Osteoblast (primary cell): ENCODE results near the gene TARBP2. TPM values are rescaled to one million over a fixed set of nuclear protein-coding genes. Genes with fewer than 3 reads are reported as not detected.

Experiments
- DNase-seq: peaks from one replicate; pipeline ENCODE4 v3.0.0; 2011; ENCODE audit warnings: low spot score, mixed read lengths; ENCODE audit not compliant: insufficient read length; ENCODE audit errors: missing footprints
- H2AFZ ChIP-seq: 2 replicates; pipeline ENCODE4 v1.6.0; 2011; ENCODE audit warnings: mild to moderate bottlenecking, low read length
- H3K27ac ChIP-seq: 2 replicates; pipeline ENCODE4 v1.5.1; 2011; ENCODE audit warnings: mild to moderate bottlenecking, low read depth, low read length, moderate library complexity
- H3K27me3 ChIP-seq: 2 replicates; pipeline ENCODE4 v1.6.0; 2012; ENCODE audit warnings: mild to moderate bottlenecking, control low read depth, inconsistent platforms, low read length, moderate library complexity; ENCODE audit not compliant: insufficient read depth
- H3K36me3 ChIP-seq: 2 replicates; pipeline ENCODE4 v1.5.1; 2011; ENCODE audit warnings: mild to moderate bottlenecking, low read length, control low read depth, moderate library complexity; ENCODE audit not compliant: insufficient read depth
- H3K4me1 ChIP-seq: 2 replicates; pipeline ENCODE4 v1.5.1; 2011; ENCODE audit warnings: mild to moderate bottlenecking, low read length, control low read depth, moderate library complexity; ENCODE audit not compliant: insufficient read depth
- H3K4me2 ChIP-seq: 2 replicates; pipeline ENCODE4 v1.6.0; 2011; ENCODE audit warnings: mild to moderate bottlenecking, low read length; ENCODE audit not compliant: insufficient read depth
- H3K4me3 ChIP-seq: fragments of 200-600 bp; sonication (generic); 3 replicates; pipeline ENCODE4 v1.5.1; 2012; ENCODE audit warnings: mild to moderate bottlenecking, low read length, inconsistent platforms; ENCODE audit not compliant: insufficient read depth
- H3K79me2 ChIP-seq: 2 replicates; pipeline ENCODE4 v1.6.0; 2012; ENCODE audit warnings: mild to moderate bottlenecking, low read length, control low read depth, inconsistent platforms; ENCODE audit not compliant: insufficient read depth
- H3K9me3 ChIP-seq: 2 replicates; pipeline ENCODE4 v1.5.1; 2011; ENCODE audit warnings: low read depth, low read length, control low read depth
- H4K20me1 ChIP-seq: 2 replicates; pipeline ENCODE4 v1.6.0; 2012; ENCODE audit warnings: mild to moderate bottlenecking, low read length, control low read depth; ENCODE audit not compliant: insufficient read depth
- total RNA-seq: library from RNA; depleted of rRNA; stranded (reverse); fragments of >200 nt; gene quantifications from 2 replicates; pipeline ENCODE4 v1.2.3, GENCODE V29; 2012
- TF ChIP-seq, protein P1 (sequence below): IDR thresholded peaks from 2 replicates; pipeline ENCODE4 v1.5.1; 2011; ENCODE audit warnings: mild to moderate bottlenecking, low read depth, low read length, moderate library complexity; ENCODE audit errors: extremely low read depth

The TARBP2 gene
- total RNA-seq, 1 donor = 35.5 TPM

DNA sequence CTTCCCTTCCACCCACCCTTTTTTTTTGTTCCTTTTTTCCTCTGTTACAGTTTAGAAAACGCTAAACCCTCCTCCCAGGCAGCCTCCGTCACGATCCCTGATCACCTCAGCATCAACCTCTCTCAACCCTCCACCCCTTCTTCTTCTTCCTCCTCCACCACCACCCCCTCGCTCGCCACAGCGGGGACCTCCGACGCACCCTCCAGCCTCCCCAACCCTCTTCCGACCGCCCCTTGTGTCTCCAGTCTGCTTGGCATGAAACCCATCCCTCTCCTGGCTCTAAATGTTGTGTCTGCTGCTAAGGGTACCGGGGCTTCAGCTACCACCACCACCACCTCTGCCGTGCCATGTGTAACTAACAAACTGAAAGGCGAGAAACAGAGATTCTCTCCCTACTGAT is 26.3 kb upstream of the TARBP2 start:
- Histone ChIP-seq H4K20me1 (peaks cover 84% of the 10 kb centered on the region), H2AFZ (no peak overlapping the region), H3K9me3 (no peaks in the 10 kb centered on the region), H3K36me3 (peaks cover 93% of the 10 kb centered on the region), H3K4me2 (no peak overlapping the region), H3K27ac (peak overlapping the region; percentile 65), H3K79me2 (peaks cover 83% of the 10 kb centered on the region), H3K27me3 (no peaks in the 10 kb centered on the region), H3K4me3 (no peak overlapping the region), H3K4me1 (peaks cover 71% of the 10 kb centered on the region)
- DNase-seq = no peak
- TF ChIP-seq, protein P1, sequence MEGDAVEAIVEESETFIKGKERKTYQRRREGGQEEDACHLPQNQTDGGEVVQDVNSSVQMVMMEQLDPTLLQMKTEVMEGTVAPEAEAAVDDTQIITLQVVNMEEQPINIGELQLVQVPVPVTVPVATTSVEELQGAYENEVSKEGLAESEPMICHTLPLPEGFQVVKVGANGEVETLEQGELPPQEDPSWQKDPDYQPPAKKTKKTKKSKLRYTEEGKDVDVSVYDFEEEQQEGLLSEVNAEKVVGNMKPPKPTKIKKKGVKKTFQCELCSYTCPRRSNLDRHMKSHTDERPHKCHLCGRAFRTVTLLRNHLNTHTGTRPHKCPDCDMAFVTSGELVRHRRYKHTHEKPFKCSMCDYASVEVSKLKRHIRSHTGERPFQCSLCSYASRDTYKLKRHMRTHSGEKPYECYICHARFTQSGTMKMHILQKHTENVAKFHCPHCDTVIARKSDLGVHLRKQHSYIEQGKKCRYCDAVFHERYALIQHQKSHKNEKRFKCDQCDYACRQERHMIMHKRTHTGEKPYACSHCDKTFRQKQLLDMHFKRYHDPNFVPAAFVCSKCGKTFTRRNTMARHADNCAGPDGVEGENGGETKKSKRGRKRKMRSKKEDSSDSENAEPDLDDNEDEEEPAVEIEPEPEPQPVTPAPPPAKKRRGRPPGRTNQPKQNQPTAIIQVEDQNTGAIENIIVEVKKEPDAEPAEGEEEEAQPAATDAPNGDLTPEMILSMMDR = no peak

DNA sequence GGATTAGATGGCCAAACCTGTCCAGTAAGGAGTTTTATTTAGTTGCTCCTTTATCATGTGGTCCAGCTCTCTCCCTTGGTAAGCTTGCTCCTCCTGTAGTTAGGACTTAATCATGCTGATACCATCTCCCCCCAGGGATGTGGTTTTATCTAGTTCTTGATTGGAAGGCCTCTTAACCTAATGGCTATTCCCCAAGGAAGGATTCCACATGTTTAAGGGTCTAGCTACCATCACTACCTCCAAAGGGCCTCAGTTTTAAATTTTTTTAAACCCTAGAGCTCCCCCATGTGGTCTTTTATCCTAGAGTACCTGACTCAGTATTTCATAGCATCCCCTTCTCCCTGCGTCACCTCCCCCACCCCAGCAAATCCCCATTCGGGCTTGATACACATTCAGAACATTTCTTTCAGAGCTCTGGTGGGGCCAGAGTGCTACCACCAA is 24.3 kb upstream of the TARBP2 start:
- H3K4me1 ChIP-seq = peaks cover 86% of the 10 kb centered on the region
- no peaks in the 10 kb centered on the region for H3K9me3 ChIP-seq
- H3K4me2 ChIP-seq = no peak overlapping the region
- TF ChIP-seq, protein P1 = peak; percentile 45
- peak overlapping the region; percentile 2 for H3K27ac ChIP-seq
- no peak overlapping the region for H3K4me3 ChIP-seq
- H4K20me1 ChIP-seq = peaks cover 87% of the 10 kb centered on the region
- peaks cover 94% of the 10 kb centered on the region for H3K36me3 ChIP-seq
- H2AFZ ChIP-seq = no peak overlapping the region
- peaks cover 68% of the 10 kb centered on the region for H3K79me2 ChIP-seq
- DNase-seq = peak; percentile 32
- no peaks in the 10 kb centered on the region for H3K27me3 ChIP-seq

DNA sequence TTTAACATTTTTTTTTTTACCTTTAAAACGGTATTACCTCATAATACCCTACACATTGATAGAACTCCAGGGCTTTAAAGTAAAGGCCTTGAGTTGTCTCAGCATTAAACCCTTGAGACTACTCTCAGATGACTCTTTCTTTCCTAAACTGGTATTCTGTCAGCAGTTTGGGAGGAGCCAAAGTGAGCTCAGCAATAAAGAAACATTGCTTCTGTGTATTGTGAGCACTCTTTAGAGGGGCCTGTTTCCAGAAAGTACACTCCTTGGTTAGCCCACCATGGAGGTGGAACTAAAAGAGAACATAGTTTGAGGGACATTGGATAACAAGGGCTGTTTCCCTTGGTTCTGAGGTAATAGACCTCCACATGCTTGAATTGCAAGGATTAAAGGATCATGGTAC is 22.2 kb upstream of the TARBP2 start:
- H3K4me2 ChIP-seq = no peak overlapping the region
- peaks cover 70% of the 10 kb centered on the region for H3K4me1 ChIP-seq
- TF ChIP-seq, protein P1 = no peak
- no peak overlapping the region for H3K4me3 ChIP-seq
- peaks cover 82% of the 10 kb centered on the region for H4K20me1 ChIP-seq
- H3K9me3 ChIP-seq = no peaks in the 10 kb centered on the region
- H2AFZ ChIP-seq = no peak overlapping the region
- no peaks in the 10 kb centered on the region for H3K27me3 ChIP-seq
- peak overlapping the region; percentile 60 for H3K27ac ChIP-seq
- DNase-seq = peak; percentile 49
- H3K79me2 ChIP-seq = peaks cover 54% of the 10 kb centered on the region
- peaks cover 97% of the 10 kb centered on the region for H3K36me3 ChIP-seq

DNA sequence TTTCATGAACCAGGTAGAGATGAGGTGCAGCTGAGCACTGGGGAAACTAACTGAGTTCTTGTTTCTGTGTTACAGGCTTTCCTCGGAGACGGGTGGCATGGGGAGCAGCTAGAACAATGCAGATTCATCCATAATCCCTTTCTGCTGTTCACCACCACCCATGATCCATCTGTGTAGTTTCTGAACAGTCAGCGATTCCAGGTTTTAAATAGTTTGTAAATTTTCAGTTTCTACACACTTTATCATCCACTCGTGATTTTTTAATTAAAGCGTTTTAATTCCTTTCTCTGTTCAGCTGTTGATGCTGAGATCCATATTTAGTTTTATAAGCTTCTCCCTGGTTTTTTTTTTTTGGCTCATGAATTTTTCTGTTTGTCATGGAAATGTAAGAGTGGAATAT is 21.8 kb upstream of the TARBP2 start:
- Histone ChIP-seq H3K9me3 (no peaks in the 10 kb centered on the region), H4K20me1 (peaks cover 78% of the 10 kb centered on the region), H3K79me2 (peaks cover 49% of the 10 kb centered on the region), H3K4me3 (no peak overlapping the region), H3K4me1 (peaks cover 69% of the 10 kb centered on the region), H3K27ac (peak overlapping the region; percentile 60), H3K4me2 (no peak overlapping the region), H2AFZ (no peak overlapping the region), H3K36me3 (peaks cover 97% of the 10 kb centered on the region), H3K27me3 (no peaks in the 10 kb centered on the region)
- DNase-seq = no peak
- TF ChIP-seq, protein P1 = no peak
